HEK293 (cell line): ENCODE data around the gene ZSCAN18.

Source experiments
- CTCF ChIA-PET: fragments of 350-600 bp; formaldehyde crosslinking; extraction: SDS; loops from one replicate; lab custom pipeline; 2021; ENCODE audit warnings: antibody characterized with exemption; lab: Yijun Ruan, JAX
- POLR2A ChIA-PET: fragments of 300-600 bp; formaldehyde crosslinking; extraction: SDS; loops from one replicate; lab custom pipeline; 2020; ENCODE audit warnings: antibody characterized with exemption, inconsistent platforms; lab: Yijun Ruan, JAX
- H3K27ac ChIP-seq: fragments of 200-500 bp; sonication (Bioruptor generic); 2 replicates; pipeline ENCODE4 v1.5.1; 2014; ENCODE audit warnings: low read depth, low read length, control low read depth, inconsistent platforms; ENCODE audit errors: extremely low read depth
- H3K36me3 ChIP-seq, 2 experiments: fragments of 200-500 bp in 1 of 2; sonication (Bioruptor generic) in 1 of 2; 1 replicate in 1 of 2; 2 replicates in 1 of 2; pipeline ENCODE4 v1.5.1; 2014 to 2017; ENCODE audit warnings: inconsistent platforms in 2 of 2, low read length in 2 of 2; ENCODE audit not compliant: control insufficient read depth in 2 of 2, insufficient read depth in 1 of 2
- H3K4me1 ChIP-seq: fragments of 200-500 bp; sonication (Bioruptor generic); 2 replicates; pipeline ENCODE4 v1.5.1; 2014; ENCODE audit warnings: mild to moderate bottlenecking, low read length, inconsistent platforms; ENCODE audit not compliant: control insufficient read depth, insufficient read depth
- H3K4me3 ChIP-seq: 2 replicates; pipeline ENCODE4 v1.5.1; 2011; ENCODE audit warnings: low read depth, mild to moderate bottlenecking, control low read depth, low read length, moderate library complexity
- H3K9me3 ChIP-seq: fragments of 200-500 bp; sonication (Bioruptor generic); 2 replicates; pipeline ENCODE4 v1.5.1; 2014; ENCODE audit warnings: low read depth, low read length, inconsistent platforms; ENCODE audit not compliant: control insufficient read depth, insufficient read depth
- BCL11A ChIP-seq: fragments of 450-650 bp; formaldehyde crosslinking; IDR thresholded peaks from 2 replicates; pipeline ENCODE4 v1.5.1; 2016; ENCODE audit warnings: low read depth, missing biosample characterization, missing genetic modification characterization
- BCL6B ChIP-seq: fragments of 450-650 bp; formaldehyde crosslinking; IDR thresholded peaks from 2 replicates; pipeline ENCODE4 v1.5.1; 2017; ENCODE audit warnings: missing biosample characterization, missing genetic modification characterization
- GLIS2 ChIP-seq: fragments of 450-650 bp; formaldehyde crosslinking; IDR thresholded peaks from 2 replicates; pipeline ENCODE4 v1.5.1; 2016; ENCODE audit warnings: missing biosample characterization, missing genetic modification characterization
- INSM2 ChIP-seq: fragments of 450-650 bp; formaldehyde crosslinking; IDR thresholded peaks from 2 replicates; pipeline ENCODE4 v1.5.1; 2016; ENCODE audit warnings: missing biosample characterization, missing genetic modification characterization
- PATZ1 ChIP-seq: fragments of 450-650 bp; formaldehyde crosslinking; IDR thresholded peaks from 2 replicates; pipeline ENCODE4 v1.5.1; 2016; ENCODE audit warnings: missing biosample characterization, missing genetic modification characterization
- PRDM6 ChIP-seq: fragments of 450-650 bp; formaldehyde crosslinking; IDR thresholded peaks from 2 replicates; pipeline ENCODE4 v1.5.1; 2017; ENCODE audit warnings: missing biosample characterization, missing genetic modification characterization
- TSHZ1 ChIP-seq: fragments of 450-650 bp; formaldehyde crosslinking; IDR thresholded peaks from 2 replicates; pipeline ENCODE4 v1.5.1; 2016; ENCODE audit warnings: missing biosample characterization, missing genetic modification characterization, borderline replicate concordance
- YY2 ChIP-seq: fragments of 450-650 bp; formaldehyde crosslinking; IDR thresholded peaks from 2 replicates; pipeline ENCODE4 v1.5.1; 2016; ENCODE audit warnings: missing biosample characterization, missing genetic modification characterization
- ZBTB17 ChIP-seq: fragments of 450-650 bp; formaldehyde crosslinking; IDR thresholded peaks from 2 replicates; pipeline ENCODE4 v1.5.1; 2016; ENCODE audit warnings: missing biosample characterization, missing genetic modification characterization
- ZNF175 ChIP-seq: fragments of 450-650 bp; formaldehyde crosslinking; IDR thresholded peaks from 2 replicates; pipeline ENCODE4 v1.5.1; 2016; ENCODE audit warnings: missing biosample characterization, missing genetic modification characterization
- ZNF362 ChIP-seq: fragments of 450-650 bp; formaldehyde crosslinking; IDR thresholded peaks from 2 replicates; pipeline ENCODE4 v1.5.1; 2016; ENCODE audit warnings: missing biosample characterization, missing genetic modification characterization
- ZNF449 ChIP-seq: fragments of 450-650 bp; formaldehyde crosslinking; IDR thresholded peaks from 2 replicates; pipeline ENCODE4 v1.5.1; 2017; ENCODE audit warnings: missing biosample characterization, mild to moderate bottlenecking, missing genetic modification characterization, moderate library complexity
- ZNF513 ChIP-seq: fragments of 450-650 bp; IDR thresholded peaks from 2 replicates; pipeline ENCODE4 v1.5.1; 2018; ENCODE audit warnings: missing biosample characterization, missing genetic modification characterization
- ZNF521 ChIP-seq: fragments of 450-650 bp; formaldehyde crosslinking; IDR thresholded peaks from 2 replicates; pipeline ENCODE4 v1.5.1; 2017; ENCODE audit warnings: missing biosample characterization, mild to moderate bottlenecking, missing genetic modification characterization
- ZNF623 ChIP-seq: fragments of 450-650 bp; formaldehyde crosslinking; IDR thresholded peaks from 2 replicates; pipeline ENCODE4 v1.5.1; 2016; ENCODE audit warnings: missing biosample characterization, missing genetic modification characterization
- ZSCAN16 ChIP-seq: fragments of 450-650 bp; formaldehyde crosslinking; IDR thresholded peaks from 2 replicates; pipeline ENCODE4 v1.5.1; 2016; ENCODE audit warnings: missing biosample characterization, missing genetic modification characterization

Gene ZSCAN18

GRCh38 chr19:58040751-58041525, 57.1 kb downstream of the ZSCAN18 start:
- ChIA-PET POLR2A (no interaction called here), CTCF (interaction anchor here (0.5 kb wide), 1 partner anchor 9 kb away, joined by 3 read pairs; no protein-coding TSS in a partner anchor)
- H3K4me3 ChIP-seq, result no peak overlapping the region
- no peaks in the 10 kb centered on the region for H3K9me3 ChIP-seq
- H3K36me3 ChIP-seq, result no peaks in the 10 kb centered on the region
- H3K4me1 ChIP-seq, result no peaks in the 10 kb centered on the region
- H3K27ac ChIP-seq, result no peak overlapping the region
- TF ChIP-seq PRDM6, result no peak
- TF ChIP-seq ZNF521, result no peak
- no peak for TF ChIP-seq PATZ1 (tag by site-specific recombination)
- TF ChIP-seq ZSCAN16 (tag by site-specific recombination), result no peak
- TF ChIP-seq ZNF623 (tag by site-specific recombination), result no peak
- TF ChIP-seq, all 188 proteins: peak for 0

GRCh38 chr19:58038688-58039204, 59.3 kb downstream of the ZSCAN18 start:
- Histone ChIP-seq H3K27ac (no peak overlapping the region), H3K9me3 (no peaks in the 10 kb centered on the region), H3K4me1 (no peaks in the 10 kb centered on the region)
- CTCF ChIA-PET, result no interaction called here
- no peak for TF ChIP-seq ZNF513 (tag by site-specific recombination)
- no peak for TF ChIP-seq BCL6B (tag by site-specific recombination)
- TF ChIP-seq BCL11A (tag by site-specific recombination), result no peak
- TF ChIP-seq TSHZ1 (tag by site-specific recombination), result no peak
- TF ChIP-seq ZNF362 (tag by site-specific recombination), result no peak
- TF ChIP-seq ZNF449 (tag by site-specific recombination), result no peak
- no peak for TF ChIP-seq INSM2
- TF ChIP-seq GLIS2 (tag by site-specific recombination), result no peak
- no peak for TF ChIP-seq YY2 (tag by site-specific recombination)
- no peak for TF ChIP-seq ZNF175 (tag by site-specific recombination)
- no peak for TF ChIP-seq ZBTB17 (tag by site-specific recombination)
- no peak for TF ChIP-seq ZNF521
- TF ChIP-seq, all 188 proteins: peak for 0
- Histone ChIP-seq H3K4me3 (no peak overlapping the region), H3K36me3 (no peaks in the 10 kb centered on the region)
- POLR2A ChIA-PET, result no interaction called here
